ENCODE results near the gene USP24. TPM values are rescaled to one million over a fixed set of nuclear protein-coding genes. Genes with fewer than 3 reads are reported as not detected.

The USP24 gene
- polyA plus RNA-seq, 1 donor from 2014 or later = 29.5 TPM

DNA sequence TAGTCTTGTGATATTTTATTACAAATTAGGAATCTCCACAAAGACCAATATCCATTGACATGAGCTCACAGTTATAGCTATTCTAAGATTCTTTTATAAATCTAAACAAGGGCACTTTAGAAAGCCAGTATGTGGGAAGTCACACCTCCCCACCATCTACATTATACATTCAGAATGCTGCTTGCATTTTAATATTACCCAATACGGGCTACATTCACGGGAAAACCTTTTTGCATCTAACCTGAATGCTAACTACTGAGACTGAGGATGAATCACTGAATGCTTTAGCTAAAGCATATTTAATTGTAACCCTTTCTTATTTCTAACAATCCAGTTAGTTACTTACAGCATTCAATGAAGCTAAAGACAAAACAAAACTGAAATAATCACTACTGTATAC lies 122.7 kb downstream of the USP24 start:
- no peak overlapping the region for H3K9ac ChIP-seq (ENCODE audit: low read length)
- no peaks in the 10 kb centered on the region for H4K20me1 ChIP-seq (ENCODE audit: insufficient read depth)
- no peaks in the 10 kb centered on the region for H3K79me2 ChIP-seq (replicated peaks; ENCODE audit: insufficient read depth, low read length)
- H3K27ac ChIP-seq (ENCODE audit: low read length) = no peak overlapping the region
- no peak overlapping the region for H3K4me2 ChIP-seq (ENCODE audit: low read length)
- H3K9me3 ChIP-seq (ENCODE audit: low read length) = no peaks in the 10 kb centered on the region
- no peak overlapping the region for H2AFZ ChIP-seq (ENCODE audit: low read depth, low read length)
- H3K9me2 ChIP-seq (ENCODE audit: insufficient read depth, low read length) = no peaks in the 10 kb centered on the region
- peaks cover 27% of the 10 kb centered on the region for H3K36me3 ChIP-seq (ENCODE audit: insufficient read depth, low read length)
- no peaks in the 10 kb centered on the region for H3F3A ChIP-seq (ENCODE audit: insufficient read depth, low read length, poor library complexity, severe bottlenecking)
- no peaks in the 10 kb centered on the region for H3K27me3 ChIP-seq (ENCODE audit: insufficient read depth, low read depth, low read length)
- H3K4me3 ChIP-seq (ENCODE audit: low read length) = no peak overlapping the region
- TF ChIP-seq MXI1 (conservative IDR thresholded peaks at IDR 0.05; ENCODE audit: poor library complexity, severe bottlenecking) (no peak), SMC3 (conservative IDR thresholded peaks at IDR 0.05; ENCODE audit: poor library complexity) (no peak), EP300 (conservative IDR thresholded peaks at IDR 0.05; ENCODE audit: poor library complexity, severe bottlenecking) (no peak), RAD21 (conservative IDR thresholded peaks at IDR 0.05) (no peak), POLR2AphosphoS5 (IDR thresholded peaks at IDR 0.05) (no peak), EZH2 (IDR thresholded peaks at IDR 0.05; ENCODE audit: borderline replicate concordance, insufficient read depth, low read length, poor library complexity, severe bottlenecking) (no peak), TAF1 (IDR thresholded peaks at IDR 0.05; ENCODE audit: low read depth) (no peak)
- TF ChIP-seq, protein P1, sequence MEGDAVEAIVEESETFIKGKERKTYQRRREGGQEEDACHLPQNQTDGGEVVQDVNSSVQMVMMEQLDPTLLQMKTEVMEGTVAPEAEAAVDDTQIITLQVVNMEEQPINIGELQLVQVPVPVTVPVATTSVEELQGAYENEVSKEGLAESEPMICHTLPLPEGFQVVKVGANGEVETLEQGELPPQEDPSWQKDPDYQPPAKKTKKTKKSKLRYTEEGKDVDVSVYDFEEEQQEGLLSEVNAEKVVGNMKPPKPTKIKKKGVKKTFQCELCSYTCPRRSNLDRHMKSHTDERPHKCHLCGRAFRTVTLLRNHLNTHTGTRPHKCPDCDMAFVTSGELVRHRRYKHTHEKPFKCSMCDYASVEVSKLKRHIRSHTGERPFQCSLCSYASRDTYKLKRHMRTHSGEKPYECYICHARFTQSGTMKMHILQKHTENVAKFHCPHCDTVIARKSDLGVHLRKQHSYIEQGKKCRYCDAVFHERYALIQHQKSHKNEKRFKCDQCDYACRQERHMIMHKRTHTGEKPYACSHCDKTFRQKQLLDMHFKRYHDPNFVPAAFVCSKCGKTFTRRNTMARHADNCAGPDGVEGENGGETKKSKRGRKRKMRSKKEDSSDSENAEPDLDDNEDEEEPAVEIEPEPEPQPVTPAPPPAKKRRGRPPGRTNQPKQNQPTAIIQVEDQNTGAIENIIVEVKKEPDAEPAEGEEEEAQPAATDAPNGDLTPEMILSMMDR (IDR thresholded peaks at IDR 0.05; ENCODE audit: poor library complexity, severe bottlenecking) = no peak
- TF ChIP-seq, protein P2, sequence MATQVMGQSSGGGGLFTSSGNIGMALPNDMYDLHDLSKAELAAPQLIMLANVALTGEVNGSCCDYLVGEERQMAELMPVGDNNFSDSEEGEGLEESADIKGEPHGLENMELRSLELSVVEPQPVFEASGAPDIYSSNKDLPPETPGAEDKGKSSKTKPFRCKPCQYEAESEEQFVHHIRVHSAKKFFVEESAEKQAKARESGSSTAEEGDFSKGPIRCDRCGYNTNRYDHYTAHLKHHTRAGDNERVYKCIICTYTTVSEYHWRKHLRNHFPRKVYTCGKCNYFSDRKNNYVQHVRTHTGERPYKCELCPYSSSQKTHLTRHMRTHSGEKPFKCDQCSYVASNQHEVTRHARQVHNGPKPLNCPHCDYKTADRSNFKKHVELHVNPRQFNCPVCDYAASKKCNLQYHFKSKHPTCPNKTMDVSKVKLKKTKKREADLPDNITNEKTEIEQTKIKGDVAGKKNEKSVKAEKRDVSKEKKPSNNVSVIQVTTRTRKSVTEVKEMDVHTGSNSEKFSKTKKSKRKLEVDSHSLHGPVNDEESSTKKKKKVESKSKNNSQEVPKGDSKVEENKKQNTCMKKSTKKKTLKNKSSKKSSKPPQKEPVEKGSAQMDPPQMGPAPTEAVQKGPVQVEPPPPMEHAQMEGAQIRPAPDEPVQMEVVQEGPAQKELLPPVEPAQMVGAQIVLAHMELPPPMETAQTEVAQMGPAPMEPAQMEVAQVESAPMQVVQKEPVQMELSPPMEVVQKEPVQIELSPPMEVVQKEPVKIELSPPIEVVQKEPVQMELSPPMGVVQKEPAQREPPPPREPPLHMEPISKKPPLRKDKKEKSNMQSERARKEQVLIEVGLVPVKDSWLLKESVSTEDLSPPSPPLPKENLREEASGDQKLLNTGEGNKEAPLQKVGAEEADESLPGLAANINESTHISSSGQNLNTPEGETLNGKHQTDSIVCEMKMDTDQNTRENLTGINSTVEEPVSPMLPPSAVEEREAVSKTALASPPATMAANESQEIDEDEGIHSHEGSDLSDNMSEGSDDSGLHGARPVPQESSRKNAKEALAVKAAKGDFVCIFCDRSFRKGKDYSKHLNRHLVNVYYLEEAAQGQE (IDR thresholded peaks at IDR 0.05; ENCODE audit: borderline replicate concordance) = no peak

DNA sequence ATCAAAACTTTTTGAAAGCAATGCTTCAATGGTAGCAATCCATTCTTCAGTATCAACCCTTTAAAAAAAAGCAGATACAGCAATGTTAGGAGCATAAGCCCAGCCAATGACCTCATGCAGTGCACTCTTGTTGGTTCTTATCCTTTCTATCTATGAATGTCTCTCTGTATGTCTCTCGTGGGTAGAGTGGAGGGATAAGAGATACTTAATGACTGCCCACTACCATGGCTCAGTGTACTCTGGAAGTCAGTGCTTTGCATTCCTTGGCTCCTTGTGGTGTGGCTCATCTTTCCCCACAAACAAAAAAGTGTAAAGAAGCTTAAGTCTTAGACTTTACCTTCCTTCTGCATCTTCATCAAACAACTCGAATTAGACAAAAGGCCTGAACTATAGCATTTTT lies 125.5 kb downstream of the USP24 start:
- Histone ChIP-seq H3K79me2 (replicated peaks; ENCODE audit: insufficient read depth, low read length) (no peaks in the 10 kb centered on the region), H3K36me3 (ENCODE audit: insufficient read depth, low read length) (peaks cover 30% of the 10 kb centered on the region), H3F3A (ENCODE audit: insufficient read depth, low read length, poor library complexity, severe bottlenecking) (no peaks in the 10 kb centered on the region), H3K9me2 (ENCODE audit: insufficient read depth, low read length) (no peaks in the 10 kb centered on the region), H4K20me1 (ENCODE audit: insufficient read depth) (no peaks in the 10 kb centered on the region), H3K4me2 (ENCODE audit: low read length) (no peak overlapping the region), H3K9ac (ENCODE audit: low read length) (no peak overlapping the region), H3K27me3 (ENCODE audit: insufficient read depth, low read depth, low read length) (no peaks in the 10 kb centered on the region), H2AFZ (ENCODE audit: low read depth, low read length) (no peak overlapping the region), H3K27ac (ENCODE audit: low read length) (no peak overlapping the region), H3K9me3 (ENCODE audit: low read length) (no peaks in the 10 kb centered on the region), H3K4me3 (ENCODE audit: low read length) (no peak overlapping the region)
- TF ChIP-seq EZH2 (IDR thresholded peaks at IDR 0.05; ENCODE audit: borderline replicate concordance, insufficient read depth, low read length, poor library complexity, severe bottlenecking) (no peak), SMC3 (conservative IDR thresholded peaks at IDR 0.05; ENCODE audit: poor library complexity) (no peak), POLR2AphosphoS5 (IDR thresholded peaks at IDR 0.05) (no peak), MXI1 (conservative IDR thresholded peaks at IDR 0.05; ENCODE audit: poor library complexity, severe bottlenecking) (no peak), EP300 (conservative IDR thresholded peaks at IDR 0.05; ENCODE audit: poor library complexity, severe bottlenecking) (no peak), TAF1 (IDR thresholded peaks at IDR 0.05; ENCODE audit: low read depth) (no peak), RAD21 (conservative IDR thresholded peaks at IDR 0.05) (no peak)
- TF ChIP-seq, protein P2 (IDR thresholded peaks at IDR 0.05; ENCODE audit: borderline replicate concordance) = no peak
- TF ChIP-seq, protein P1 (IDR thresholded peaks at IDR 0.05; ENCODE audit: poor library complexity, severe bottlenecking) = no peak

Measured in neural cell (in vitro differentiated cells).